Parathyroid adenoma (tissue), 2 donors: ENCODE measurements around the gene FARSA.
"Not testable (repeated sequence)": the region's sequence is repeated elsewhere in the genome, so short reads cannot be mapped to it uniquely, and the experiment has no call there.

Source experiments
- H2AFZ ChIP-seq: fragments of 300-600 bp; sonication (generic); one replicate; pipeline ENCODE4 v1.7.0; 2017; ENCODE audit warnings: antibody characterized with exemption, mild to moderate bottlenecking
- H3K27ac ChIP-seq: fragments of 300-600 bp; sonication (generic); one replicate; pipeline ENCODE4 v1.7.0; 2017
- H3K27me3 ChIP-seq: fragments of 300-600 bp; sonication (generic); one replicate; pipeline ENCODE4 v1.7.0; 2017; ENCODE audit warnings: low read length; ENCODE audit not compliant: control insufficient read depth, insufficient read depth
- H3K36me3 ChIP-seq: fragments of 300-600 bp; sonication (generic); one replicate; pipeline ENCODE4 v1.7.0; 2017; ENCODE audit warnings: low read length; ENCODE audit not compliant: control insufficient read depth, insufficient read depth
- H3K4me1 ChIP-seq: fragments of 300-600 bp; sonication (generic); one replicate; pipeline ENCODE4 v1.7.0; 2017; ENCODE audit warnings: control low read depth
- H3K4me2 ChIP-seq: fragments of 300-600 bp; sonication (generic); one replicate; pipeline ENCODE4 v1.7.0; 2017; ENCODE audit warnings: low read length
- H3K4me3 ChIP-seq: fragments of 300-600 bp; sonication (generic); one replicate; pipeline ENCODE4 v1.7.0; 2017; ENCODE audit warnings: low read depth, low read length
- H3K79me2 ChIP-seq: fragments of 300-600 bp; sonication (generic); one replicate; pipeline ENCODE4 v1.7.0; 2017; ENCODE audit warnings: control low read depth
- H3K9ac ChIP-seq: fragments of 300-600 bp; sonication (generic); one replicate; pipeline ENCODE4 v1.7.0; 2017; ENCODE audit warnings: mild to moderate bottlenecking
- H3K9me3 ChIP-seq: fragments of 300-600 bp; sonication (generic); one replicate; pipeline ENCODE4 v1.7.0; 2017; ENCODE audit warnings: low read length; ENCODE audit not compliant: control insufficient read depth
- TF ChIP-seq, protein P1 (sequence below): fragments of 300-600 bp; sonication (generic); IDR thresholded peaks from one replicate; pipeline ENCODE4 v1.7.0; 2017; ENCODE audit warnings: antibody characterized with exemption, mild to moderate bottlenecking
- donor health status: primary hyperparathyroidism.

The FARSA gene

GRCh38 chr19:12954612-12954962 lies 21.1 kb upstream of the FARSA start:
- Histone ChIP-seq H3K9me3 (no peaks in the 10 kb centered on the region), H3K9ac (no peak overlapping the region), H3K4me3 (no peak overlapping the region), H3K36me3 (no peaks in the 10 kb centered on the region), H3K27ac (peak overlapping the region; percentile 3), H2AFZ (no peak overlapping the region), H3K4me2 (no peak overlapping the region), H3K79me2 (no peaks in the 10 kb centered on the region), H3K4me1 (peaks cover 8% of the 10 kb centered on the region), H3K27me3 (no peaks in the 10 kb centered on the region)
- TF ChIP-seq, protein P1, sequence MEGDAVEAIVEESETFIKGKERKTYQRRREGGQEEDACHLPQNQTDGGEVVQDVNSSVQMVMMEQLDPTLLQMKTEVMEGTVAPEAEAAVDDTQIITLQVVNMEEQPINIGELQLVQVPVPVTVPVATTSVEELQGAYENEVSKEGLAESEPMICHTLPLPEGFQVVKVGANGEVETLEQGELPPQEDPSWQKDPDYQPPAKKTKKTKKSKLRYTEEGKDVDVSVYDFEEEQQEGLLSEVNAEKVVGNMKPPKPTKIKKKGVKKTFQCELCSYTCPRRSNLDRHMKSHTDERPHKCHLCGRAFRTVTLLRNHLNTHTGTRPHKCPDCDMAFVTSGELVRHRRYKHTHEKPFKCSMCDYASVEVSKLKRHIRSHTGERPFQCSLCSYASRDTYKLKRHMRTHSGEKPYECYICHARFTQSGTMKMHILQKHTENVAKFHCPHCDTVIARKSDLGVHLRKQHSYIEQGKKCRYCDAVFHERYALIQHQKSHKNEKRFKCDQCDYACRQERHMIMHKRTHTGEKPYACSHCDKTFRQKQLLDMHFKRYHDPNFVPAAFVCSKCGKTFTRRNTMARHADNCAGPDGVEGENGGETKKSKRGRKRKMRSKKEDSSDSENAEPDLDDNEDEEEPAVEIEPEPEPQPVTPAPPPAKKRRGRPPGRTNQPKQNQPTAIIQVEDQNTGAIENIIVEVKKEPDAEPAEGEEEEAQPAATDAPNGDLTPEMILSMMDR = no peak

DNA sequence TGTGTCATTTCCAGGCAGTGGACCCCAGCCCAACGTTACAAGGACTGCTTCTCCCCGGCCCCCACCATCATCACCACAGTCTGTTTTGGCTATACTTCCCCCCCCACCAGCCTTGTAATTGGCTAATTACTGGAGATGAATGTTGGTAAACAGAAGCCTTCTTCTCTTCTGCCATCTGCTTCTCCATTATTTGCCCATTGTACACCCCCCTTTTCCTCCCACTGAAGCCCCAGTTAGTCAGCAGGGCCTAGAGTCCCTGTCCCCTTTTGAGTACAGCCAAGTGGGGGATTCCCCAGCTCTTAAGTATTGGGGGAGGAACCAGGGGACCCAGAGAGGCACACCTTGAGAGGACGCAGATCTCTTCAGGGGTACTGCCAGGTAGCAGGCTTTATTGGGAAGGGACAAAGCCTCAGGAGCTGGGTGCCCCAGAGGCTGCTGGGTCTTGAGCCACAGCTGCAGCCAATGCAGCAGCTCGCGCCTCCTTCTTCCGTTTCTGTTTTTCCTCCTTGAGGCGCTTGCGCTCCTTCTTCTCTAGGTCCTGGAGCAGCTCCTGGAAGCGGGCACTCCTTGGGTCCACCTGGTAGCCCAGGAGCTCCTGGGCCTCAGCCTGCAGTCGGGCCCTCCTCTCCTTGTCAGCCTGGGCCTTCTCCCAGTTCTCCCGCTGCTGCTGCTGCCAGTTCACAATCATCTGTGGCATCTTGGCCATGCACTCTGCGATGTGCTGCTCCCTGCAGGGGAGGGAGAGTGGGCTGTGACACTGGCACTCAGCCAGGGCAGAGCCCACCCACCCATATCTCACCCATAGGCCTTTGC lies 20.5 kb upstream of the FARSA start:
- Histone ChIP-seq H3K9me3 (no peaks in the 10 kb centered on the region), H3K79me2 (no peaks in the 10 kb centered on the region), H3K4me1 (peaks cover 8% of the 10 kb centered on the region)

GRCh38 chr19:12953138-12953798 lies 19.8 kb upstream of the FARSA start:
- Histone ChIP-seq H3K79me2 (peaks cover 5% of the 10 kb centered on the region), H3K4me2 (no peak overlapping the region), H3K27me3 (no peaks in the 10 kb centered on the region), H3K36me3 (no peaks in the 10 kb centered on the region), H3K9me3 (no peaks in the 10 kb centered on the region), H3K4me1 (peaks cover 8% of the 10 kb centered on the region), H3K4me3 (no peak overlapping the region), H3K9ac (no peak overlapping the region), H2AFZ (no peak overlapping the region), H3K27ac (no peak overlapping the region)
- TF ChIP-seq, protein P1 = no peak

More for the DNA sequence above, 20.5 kb upstream of the FARSA start:
- Histone ChIP-seq H2AFZ (no peak overlapping the region), H3K4me3 (no peak overlapping the region), H3K36me3 (no peaks in the 10 kb centered on the region), H3K9ac (no peak overlapping the region), H3K4me2 (no peak overlapping the region), H3K27me3 (no peaks in the 10 kb centered on the region), H3K27ac (peak overlapping the region; percentile 3)
- TF ChIP-seq, protein P1 = no peak

DNA sequence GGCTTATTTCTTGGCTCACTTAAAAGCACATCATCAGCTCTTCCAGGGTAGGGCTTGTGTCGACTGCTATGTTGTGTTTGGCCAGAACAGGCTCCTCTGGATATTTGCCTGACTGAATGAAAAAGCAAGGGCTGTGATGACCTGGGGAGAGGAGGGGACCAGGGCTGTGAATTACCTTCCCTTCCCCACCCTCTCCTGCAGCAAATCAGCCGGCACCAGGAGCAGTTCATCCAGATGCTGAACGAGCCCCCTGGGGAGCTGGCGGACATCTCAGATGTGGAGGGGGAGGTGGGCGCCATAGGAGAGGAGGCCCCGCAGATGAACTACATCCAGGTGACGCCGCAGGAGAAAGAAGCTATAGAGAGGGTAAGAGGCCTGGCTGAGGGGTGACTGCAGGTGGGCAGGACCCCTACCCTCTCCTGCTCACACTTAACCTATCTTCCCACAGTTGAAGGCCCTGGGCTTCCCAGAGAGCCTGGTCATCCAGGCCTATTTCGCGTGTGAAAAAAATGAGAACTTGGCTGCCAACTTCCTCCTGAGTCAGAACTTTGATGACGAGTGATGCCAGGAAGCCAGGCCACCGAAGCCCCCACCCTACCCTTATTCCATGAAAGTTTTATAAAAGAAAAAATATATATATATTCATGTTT lies 19.1 kb upstream of the FARSA start:
- no peak overlapping the region for H3K4me3 ChIP-seq
- no peak overlapping the region for H3K27ac ChIP-seq
- TF ChIP-seq, protein P1 = no peak
- H3K4me1 ChIP-seq = peaks cover 8% of the 10 kb centered on the region
- no peaks in the 10 kb centered on the region for H3K9me3 ChIP-seq
- no peaks in the 10 kb centered on the region for H3K36me3 ChIP-seq
- no peak overlapping the region for H2AFZ ChIP-seq
- H3K79me2 ChIP-seq = peaks cover 11% of the 10 kb centered on the region
- H3K4me2 ChIP-seq = no peak overlapping the region
- H3K9ac ChIP-seq = no peak overlapping the region
- no peaks in the 10 kb centered on the region for H3K27me3 ChIP-seq

DNA sequence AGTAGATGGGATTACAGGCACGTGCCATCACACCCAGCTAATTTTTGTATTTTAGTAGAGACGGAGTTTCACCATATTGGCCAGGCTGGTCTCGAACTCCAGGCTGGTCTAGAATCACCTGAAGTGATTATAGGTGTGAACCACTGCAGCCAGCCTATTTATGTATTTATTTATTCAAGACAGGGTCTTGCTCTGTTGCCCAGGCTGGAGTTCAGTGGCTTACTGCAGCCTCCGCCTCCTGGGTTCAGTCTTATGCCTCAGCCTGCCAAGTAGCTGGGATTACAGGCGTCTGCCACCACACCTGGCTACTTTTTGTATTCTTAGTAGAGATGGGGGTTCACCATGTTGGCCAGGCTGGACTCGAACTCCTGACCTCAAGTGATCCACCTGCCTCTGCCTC lies 18.5 kb upstream of the FARSA start:
- H3K36me3 ChIP-seq, H3K27ac ChIP-seq: not testable (repeated sequence)

More for the DNA sequence above, 18.5 kb upstream of the FARSA start:
- H3K9ac ChIP-seq, H2AFZ ChIP-seq, H3K4me1 ChIP-seq, H3K27me3 ChIP-seq, H3K9me3 ChIP-seq, H3K4me3 ChIP-seq, H3K4me2 ChIP-seq: not testable (repeated sequence)
- peaks cover 14% of the 10 kb centered on the region for H3K79me2 ChIP-seq
